ENCODE data around the gene GAB1. TPM values are rescaled to one million over a fixed set of nuclear protein-coding genes. Genes with fewer than 3 reads are reported as not detected.
A peak's percentile ranks its signal among the peaks of the same experiment; 100 is the strongest.

GAB1 gene
- total RNA-seq, 1 donor from 2014 or later, result 90.8 TPM

- DNase-seq (ENCODE audit: low spot score), result no peak
- intact Hi-C loops (cut with DNase I), result loop anchor here (5.0 kb wide), 1 partner anchor 135 kb away; the partner anchor contains the start of gene SMARCA5
These were observed 41.0 kb downstream of the GAB1 start for GRCh38 chr4:143377611-143378099.

GRCh38 chr4:143380629-143381028 lies 44.0 kb downstream of the GAB1 start:
- DNase-seq (ENCODE audit: low spot score), result no peak
- intact Hi-C loops (cut with DNase I), result loop anchor here (2.0 kb wide), 1 partner anchor 44 kb away; the partner anchor contains the start of gene GAB1

- intact Hi-C loops (cut with DNase I), result loop anchor here (2.0 kb wide), 1 partner anchor 45 kb away; the partner anchor contains the start of gene GAB1
- peak; percentile 88 for DNase-seq (ENCODE audit: low spot score)
These were observed 44.8 kb downstream of the GAB1 start for GRCh38 chr4:143381189-143382118.

GRCh38 chr4:143382596-143382995 lies 45.9 kb downstream of the GAB1 start:
- intact Hi-C loops (cut with DNase I), result no loop called here
- DNase-seq (ENCODE audit: low spot score), result no peak

- intact Hi-C loops (cut with DNase I), result no loop called here
- DNase-seq (ENCODE audit: low spot score), result no peak
These were observed 46.4 kb downstream of the GAB1 start for GRCh38 chr4:143383005-143383574.

- intact Hi-C loops (cut with DNase I), result no loop called here
- DNase-seq (ENCODE audit: low spot score), result no peak
These were observed 47.8 kb downstream of the GAB1 start for GRCh38 chr4:143384381-143384994.

GRCh38 chr4:143386812-143387211 lies 50.1 kb downstream of the GAB1 start:
- intact Hi-C loops (cut with DNase I), result no loop called here
- DNase-seq (ENCODE audit: low spot score), result no peak

- intact Hi-C loops (cut with DNase I), result no loop called here
- DNase-seq (ENCODE audit: low spot score), result no peak
These were observed 53.0 kb downstream of the GAB1 start for GRCh38 chr4:143389579-143390195.

GRCh38 chr4:143390764-143391163 lies 54.1 kb downstream of the GAB1 start:
- DNase-seq (ENCODE audit: low spot score), result no peak
- intact Hi-C loops (cut with DNase I), result no loop called here

- intact Hi-C loops (cut with DNase I), result no loop called here
- DNase-seq (ENCODE audit: low spot score), result no peak
These were observed 54.6 kb downstream of the GAB1 start for GRCh38 chr4:143391261-143391660.

- DNase-seq (ENCODE audit: low spot score), result no peak
- intact Hi-C loops (cut with DNase I), result no loop called here
These were observed 55.2 kb downstream of the GAB1 start for GRCh38 chr4:143391895-143392294.

GRCh38 chr4:143393195-143393594 lies 56.5 kb downstream of the GAB1 start:
- DNase-seq (ENCODE audit: low spot score), result no peak
- intact Hi-C loops (cut with DNase I), result no loop called here

GRCh38 chr4:143394739-143395453 lies 58.2 kb downstream of the GAB1 start:
- intact Hi-C loops (cut with DNase I), result no loop called here
- no peak for DNase-seq (ENCODE audit: low spot score)

GRCh38 chr4:143396695-143397094 lies 60.0 kb downstream of the GAB1 start:
- intact Hi-C loops (cut with DNase I), result no loop called here

GRCh38 chr4:143397335-143397734 lies 60.7 kb downstream of the GAB1 start:
- intact Hi-C loops (cut with DNase I), result no loop called here
- DNase-seq (ENCODE audit: low spot score), result no peak

More at GRCh38 chr4:143396695-143397094, 60.0 kb downstream of the GAB1 start:
- DNase-seq (ENCODE audit: low spot score), result no peak

- no peak for DNase-seq (ENCODE audit: low spot score)
- intact Hi-C loops (cut with DNase I), result no loop called here
These were observed 61.2 kb downstream of the GAB1 start for GRCh38 chr4:143397887-143398286.

GRCh38 chr4:143399113-143399949 lies 62.7 kb downstream of the GAB1 start:
- intact Hi-C loops (cut with DNase I), result no loop called here
- no peak for DNase-seq (ENCODE audit: low spot score)

GRCh38 chr4:143400082-143400481 lies 63.4 kb downstream of the GAB1 start:
- no peak for DNase-seq (ENCODE audit: low spot score)
- intact Hi-C loops (cut with DNase I), result no loop called here

Data from cardiac septum (tissue), 1 donor.